ENCODE data around the gene GPR17. TPM values are rescaled to one million over a fixed set of nuclear protein-coding genes. Genes with fewer than 3 reads are reported as not detected.

Gene GPR17
- polyA plus RNA-seq, 2 donors, result 0.26 to 1.6 TPM

DNA sequence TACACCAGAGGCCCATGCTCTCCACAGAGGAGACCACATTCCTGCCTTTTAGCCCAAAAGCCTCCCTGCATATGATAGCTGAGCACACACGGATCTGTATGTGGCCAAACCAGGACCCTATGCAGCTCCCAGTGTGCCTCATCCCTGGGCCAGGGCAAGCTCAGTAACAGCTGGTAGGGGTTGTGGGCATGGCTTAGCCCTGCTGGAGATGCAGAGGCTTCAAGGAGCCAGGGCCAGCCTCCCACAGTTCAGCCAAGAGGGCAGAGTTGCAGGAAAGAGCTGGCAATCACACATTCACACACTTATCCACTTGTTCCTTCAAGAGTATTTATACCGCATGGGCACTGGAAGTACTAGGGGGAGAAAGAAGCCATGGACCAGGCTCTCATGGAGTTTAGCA is 31.0 kb downstream of the GPR17 start:
- WGBS, 2 donors, result 79 to 91% methylated on average over 2 of the region's 2 CpGs
- H3K36me3 ChIP-seq (ENCODE audit: control insufficient read depth in 2 of 2, insufficient read depth in 2 of 2, low read length in 1 of 2), result no peaks in the 10 kb centered on the region
- H3K27ac ChIP-seq (ENCODE audit: low read depth in 2 of 2, low read length in 1 of 2), result no peak overlapping the region
- H3K4me1 ChIP-seq (ENCODE audit: control insufficient read depth in 2 of 2, insufficient read depth in 2 of 2, low read length in 1 of 2), result peaks cover 0 to 5% of the 10 kb centered on the region in 2 donors
- H3K4me3 ChIP-seq (ENCODE audit: low read depth in 1 of 2, low read length in 2 of 2), result no peak overlapping the region
- no peaks in the 10 kb centered on the region for H3K9me3 ChIP-seq (ENCODE audit: control insufficient read depth in 2 of 2, insufficient read depth in 1 of 2, low read depth in 1 of 2, low read length in 1 of 2)
- no peaks in the 10 kb centered on the region for H3K27me3 ChIP-seq (ENCODE audit: control insufficient read depth in 1 of 2, insufficient read depth in 2 of 2, low read length in 2 of 2)

DNA sequence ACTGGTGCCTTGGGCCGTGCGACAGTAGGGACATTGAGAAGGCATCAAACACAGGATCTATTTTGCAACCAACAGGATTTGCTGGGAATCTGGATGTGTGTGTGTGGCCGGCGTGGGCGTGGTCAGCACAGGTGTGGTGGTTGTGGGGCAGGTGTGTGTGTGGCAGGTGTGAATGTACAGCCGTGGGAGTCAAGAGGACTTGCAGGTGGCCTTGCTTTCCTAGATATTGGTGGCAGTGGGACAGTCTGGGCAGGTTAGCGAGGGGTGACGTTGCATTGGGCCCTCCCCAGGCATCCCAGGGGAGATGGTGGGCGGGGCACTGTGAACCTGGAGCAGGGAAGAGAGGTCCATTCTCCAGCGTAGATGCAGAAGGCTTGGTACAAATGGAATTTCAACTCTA is 32.6 kb downstream of the GPR17 start:
- Histone ChIP-seq H3K9me3 (ENCODE audit: control insufficient read depth in 2 of 2, insufficient read depth in 1 of 2, low read depth in 1 of 2, low read length in 1 of 2) (no peaks in the 10 kb centered on the region), H3K36me3 (ENCODE audit: control insufficient read depth in 2 of 2, insufficient read depth in 2 of 2, low read length in 1 of 2) (no peaks in the 10 kb centered on the region), H3K4me3 (ENCODE audit: low read depth in 1 of 2, low read length in 2 of 2) (no peak overlapping the region), H3K4me1 (ENCODE audit: control insufficient read depth in 2 of 2, insufficient read depth in 2 of 2, low read length in 1 of 2) (no peaks in the 10 kb centered on the region), H3K27me3 (ENCODE audit: control insufficient read depth in 1 of 2, insufficient read depth in 2 of 2, low read length in 2 of 2) (no peaks in the 10 kb centered on the region), H3K27ac (ENCODE audit: low read depth in 2 of 2, low read length in 1 of 2) (no peak overlapping the region)
- WGBS, 2 donors, result 75 to 83% methylated on average over 10 of the region's 10 CpGs

DNA sequence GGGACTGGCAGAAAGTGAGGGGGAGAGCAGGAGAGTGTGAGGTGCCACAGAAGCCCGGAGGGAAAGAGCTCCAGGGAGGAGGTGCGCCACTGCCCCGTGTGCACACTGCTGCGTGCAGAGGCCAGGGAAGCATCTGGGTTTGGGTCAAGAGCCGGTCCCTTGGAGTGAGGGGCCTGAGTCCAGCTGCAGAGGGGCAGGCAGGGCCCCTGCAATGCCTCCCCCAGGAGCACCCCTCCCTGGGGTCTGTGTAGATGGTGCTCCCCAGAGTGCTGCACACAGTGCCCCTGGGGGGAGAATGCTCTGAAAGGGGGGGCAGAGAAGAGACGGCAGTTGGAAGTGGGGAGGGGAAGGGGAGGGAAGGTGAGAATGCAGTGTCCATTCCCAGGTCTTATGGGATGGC is 33.0 kb downstream of the GPR17 start:
- H3K9me3 ChIP-seq (ENCODE audit: control insufficient read depth in 2 of 2, insufficient read depth in 1 of 2, low read depth in 1 of 2, low read length in 1 of 2), result no peaks in the 10 kb centered on the region
- no peak overlapping the region for H3K4me3 ChIP-seq (ENCODE audit: low read depth in 1 of 2, low read length in 2 of 2)
- 89% methylated on average over 6 of the region's 6 CpGs for WGBS, 2 donors
- no peaks in the 10 kb centered on the region for H3K27me3 ChIP-seq (ENCODE audit: control insufficient read depth in 1 of 2, insufficient read depth in 2 of 2, low read length in 2 of 2)
- H3K36me3 ChIP-seq (ENCODE audit: control insufficient read depth in 2 of 2, insufficient read depth in 2 of 2, low read length in 1 of 2), result no peaks in the 10 kb centered on the region
- H3K27ac ChIP-seq (ENCODE audit: low read depth in 2 of 2, low read length in 1 of 2), result no peak overlapping the region
- no peaks in the 10 kb centered on the region for H3K4me1 ChIP-seq (ENCODE audit: control insufficient read depth in 2 of 2, insufficient read depth in 2 of 2, low read length in 1 of 2)

DNA sequence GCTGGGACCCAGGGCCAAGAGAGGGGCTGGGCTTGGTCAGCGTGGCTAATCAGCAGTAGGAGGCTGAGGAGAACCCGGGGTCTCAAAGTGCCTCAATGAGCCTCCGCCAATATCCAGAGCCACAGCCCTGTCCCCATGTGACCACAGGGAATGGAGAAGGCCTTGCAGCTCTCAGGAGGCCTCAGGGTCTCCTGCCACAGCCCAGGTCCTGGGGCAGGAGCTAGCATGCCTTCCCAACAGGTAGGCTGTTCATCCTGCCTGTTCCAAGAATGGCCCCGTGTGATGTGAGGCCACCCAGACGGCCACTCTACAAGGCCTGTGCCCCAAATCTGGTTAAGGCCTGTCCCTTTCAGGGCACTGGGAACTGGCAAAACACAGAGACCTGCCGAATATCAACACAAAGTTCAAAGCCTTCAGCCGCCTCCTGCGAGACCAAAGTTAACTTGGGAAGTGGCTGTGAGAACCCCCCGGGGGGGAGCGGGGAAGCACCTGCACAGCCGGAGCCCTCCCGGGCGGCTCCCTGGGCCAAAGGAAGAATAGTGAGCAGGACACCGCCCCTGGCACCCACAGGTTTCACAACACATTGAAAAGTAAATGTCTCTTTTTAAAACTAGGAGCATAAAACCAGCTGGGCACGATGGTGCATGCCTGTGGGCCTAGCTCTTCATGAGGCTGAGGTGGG is 33.9 kb downstream of the GPR17 start:
- no peaks in the 10 kb centered on the region for H3K9me3 ChIP-seq (ENCODE audit: control insufficient read depth in 2 of 2, insufficient read depth in 1 of 2, low read depth in 1 of 2, low read length in 1 of 2)
- no peaks in the 10 kb centered on the region for H3K36me3 ChIP-seq (ENCODE audit: control insufficient read depth in 2 of 2, insufficient read depth in 2 of 2, low read length in 1 of 2)
- H3K4me1 ChIP-seq (ENCODE audit: control insufficient read depth in 2 of 2, insufficient read depth in 2 of 2, low read length in 1 of 2), result no peaks in the 10 kb centered on the region
- H3K27ac ChIP-seq (ENCODE audit: low read depth in 2 of 2, low read length in 1 of 2), result no peak overlapping the region
- H3K27me3 ChIP-seq (ENCODE audit: control insufficient read depth in 1 of 2, insufficient read depth in 2 of 2, low read length in 2 of 2), result no peaks in the 10 kb centered on the region
- no peak overlapping the region for H3K4me3 ChIP-seq (ENCODE audit: low read depth in 1 of 2, low read length in 2 of 2)
- whole genome bisulfite sequencing, 2 donors, result 72% methylated on average over 15 of the region's 15 CpGs

DNA sequence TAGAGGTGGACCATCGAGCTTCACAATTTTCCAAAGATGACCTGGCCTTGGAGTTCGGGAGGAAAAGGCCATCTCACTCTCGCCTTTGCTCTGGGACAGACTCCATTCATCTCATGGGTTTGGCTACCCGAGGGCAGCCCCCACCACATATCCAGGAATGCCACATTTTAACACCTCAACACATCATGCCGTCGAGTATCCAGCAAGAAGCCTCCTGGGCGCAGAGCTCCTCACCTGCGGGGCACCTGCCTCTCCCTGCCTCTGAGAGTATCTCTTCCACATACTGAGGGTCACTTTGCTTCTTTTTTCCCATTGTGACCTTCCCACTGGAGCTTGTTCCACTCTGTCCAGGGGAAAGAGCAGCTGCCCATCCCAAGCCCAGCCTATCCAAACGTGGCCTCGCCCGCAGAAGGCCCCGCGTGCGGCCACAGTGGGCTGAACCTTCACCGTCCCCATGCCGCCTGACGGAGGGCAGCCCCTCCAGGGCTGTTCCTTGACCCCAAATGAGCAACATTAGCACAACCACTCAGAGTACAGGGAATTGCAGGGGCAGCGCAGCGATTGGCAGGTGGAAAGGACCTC is 34.8 kb downstream of the GPR17 start:
- 84% methylated on average over 19 of the region's 19 CpGs for WGBS, 2 donors
- Histone ChIP-seq H3K4me3 (ENCODE audit: low read depth in 1 of 2, low read length in 2 of 2) (no peak overlapping the region), H3K27ac (ENCODE audit: low read depth in 2 of 2, low read length in 1 of 2) (peak overlapping the region in 1 of 2 donors; percentile 27), H3K36me3 (ENCODE audit: control insufficient read depth in 2 of 2, insufficient read depth in 2 of 2, low read length in 1 of 2) (no peaks in the 10 kb centered on the region), H3K9me3 (ENCODE audit: control insufficient read depth in 2 of 2, insufficient read depth in 1 of 2, low read depth in 1 of 2, low read length in 1 of 2) (no peaks in the 10 kb centered on the region), H3K27me3 (ENCODE audit: control insufficient read depth in 1 of 2, insufficient read depth in 2 of 2, low read length in 2 of 2) (no peaks in the 10 kb centered on the region), H3K4me1 (ENCODE audit: control insufficient read depth in 2 of 2, insufficient read depth in 2 of 2, low read length in 1 of 2) (no peaks in the 10 kb centered on the region)

DNA sequence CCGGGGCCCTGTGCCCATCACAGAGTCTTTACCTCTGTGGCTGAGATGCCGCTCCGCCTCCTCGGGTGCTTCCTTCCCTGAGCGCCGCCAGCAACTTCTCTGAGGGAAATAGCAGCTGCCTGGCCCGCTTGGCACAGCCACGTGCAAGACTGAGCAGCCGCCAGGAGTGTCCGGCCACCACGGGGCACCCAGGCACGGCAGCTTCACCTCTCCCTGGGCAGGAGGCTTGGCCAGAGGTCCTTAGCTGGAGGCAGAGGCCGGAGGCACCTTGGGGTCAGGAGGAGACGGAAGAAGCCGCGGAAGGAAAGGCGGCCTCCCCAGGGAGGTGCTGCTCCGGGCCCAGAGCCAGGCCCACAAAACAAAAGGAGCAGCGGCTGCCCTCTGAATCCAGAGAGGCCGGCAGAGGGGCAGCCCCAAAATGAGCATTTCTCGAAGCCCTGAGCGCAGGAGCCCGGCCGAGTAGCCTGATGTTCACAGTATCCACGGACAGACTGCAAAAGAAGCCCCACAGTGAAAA is 35.4 kb downstream of the GPR17 start:
- H3K27ac ChIP-seq (ENCODE audit: low read depth in 2 of 2, low read length in 1 of 2), result peak overlapping the region in 1 of 2 donors; percentile 27
- no peaks in the 10 kb centered on the region for H3K9me3 ChIP-seq (ENCODE audit: control insufficient read depth in 2 of 2, insufficient read depth in 1 of 2, low read depth in 1 of 2, low read length in 1 of 2)
- 30 to 33% methylated on average over 25 of the region's 25 CpGs for WGBS, 2 donors
- no peaks in the 10 kb centered on the region for H3K4me1 ChIP-seq (ENCODE audit: control insufficient read depth in 2 of 2, insufficient read depth in 2 of 2, low read length in 1 of 2)
- H3K4me3 ChIP-seq (ENCODE audit: low read depth in 1 of 2, low read length in 2 of 2), result peak overlapping the region in 1 of 2 donors; percentile 18
- H3K36me3 ChIP-seq (ENCODE audit: control insufficient read depth in 2 of 2, insufficient read depth in 2 of 2, low read length in 1 of 2), result no peaks in the 10 kb centered on the region
- no peaks in the 10 kb centered on the region for H3K27me3 ChIP-seq (ENCODE audit: control insufficient read depth in 1 of 2, insufficient read depth in 2 of 2, low read length in 2 of 2)

DNA sequence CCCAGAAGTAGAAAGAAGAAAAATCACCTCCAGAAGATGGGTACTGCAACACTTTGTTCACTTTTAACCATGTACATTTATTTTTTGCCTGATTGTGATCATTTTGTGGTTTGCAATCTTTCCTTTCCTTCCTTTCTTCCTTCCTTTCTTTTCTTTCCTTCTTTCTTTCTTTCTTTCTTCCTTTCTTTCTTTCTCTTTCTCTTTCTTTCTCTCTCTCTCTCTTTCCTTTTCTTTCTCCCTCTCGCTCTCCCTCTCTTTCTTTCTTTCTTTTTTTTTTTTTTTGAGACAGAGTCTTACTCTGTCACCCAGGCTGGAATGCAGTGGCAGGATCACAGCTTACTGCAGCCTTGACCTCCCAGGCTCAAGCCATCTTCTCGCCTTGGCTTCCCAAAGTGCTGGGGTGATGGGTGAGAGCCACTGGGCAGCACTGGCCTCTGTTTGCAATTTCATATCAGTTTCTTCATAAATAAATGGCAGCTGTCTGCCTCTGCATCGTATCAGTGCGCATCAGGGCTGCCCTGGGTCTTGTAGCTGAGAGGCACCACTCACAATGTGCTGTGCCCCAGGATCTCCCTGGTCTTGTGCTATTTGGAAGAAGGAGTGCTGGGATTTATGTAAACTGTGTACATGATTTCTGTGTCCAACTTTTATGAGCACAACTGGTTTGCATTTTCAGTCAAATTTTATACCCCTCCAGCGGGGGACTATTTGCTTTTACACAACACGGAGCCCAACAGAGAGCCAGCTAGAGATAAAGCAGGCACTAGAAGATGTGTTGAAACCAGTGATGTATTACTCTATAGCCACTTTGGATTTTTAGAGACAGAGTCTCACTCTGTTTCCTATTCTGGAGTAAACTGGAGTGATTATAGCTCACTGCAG is 36.3 kb downstream of the GPR17 start:
- Histone ChIP-seq H3K4me3 (ENCODE audit: low read depth in 1 of 2, low read length in 2 of 2) (no peak overlapping the region), H3K36me3 (ENCODE audit: control insufficient read depth in 2 of 2, insufficient read depth in 2 of 2, low read length in 1 of 2) (no peaks in the 10 kb centered on the region), H3K4me1 (ENCODE audit: control insufficient read depth in 2 of 2, insufficient read depth in 2 of 2, low read length in 1 of 2) (no peaks in the 10 kb centered on the region), H3K9me3 (ENCODE audit: control insufficient read depth in 2 of 2, insufficient read depth in 1 of 2, low read depth in 1 of 2, low read length in 1 of 2) (no peaks in the 10 kb centered on the region), H3K27me3 (ENCODE audit: control insufficient read depth in 1 of 2, insufficient read depth in 2 of 2, low read length in 2 of 2) (no peaks in the 10 kb centered on the region), H3K27ac (ENCODE audit: low read depth in 2 of 2, low read length in 1 of 2) (no peak overlapping the region)
- WGBS, 2 donors, result 91 to 93% methylated on average over 6 of the region's 6 CpGs

DNA sequence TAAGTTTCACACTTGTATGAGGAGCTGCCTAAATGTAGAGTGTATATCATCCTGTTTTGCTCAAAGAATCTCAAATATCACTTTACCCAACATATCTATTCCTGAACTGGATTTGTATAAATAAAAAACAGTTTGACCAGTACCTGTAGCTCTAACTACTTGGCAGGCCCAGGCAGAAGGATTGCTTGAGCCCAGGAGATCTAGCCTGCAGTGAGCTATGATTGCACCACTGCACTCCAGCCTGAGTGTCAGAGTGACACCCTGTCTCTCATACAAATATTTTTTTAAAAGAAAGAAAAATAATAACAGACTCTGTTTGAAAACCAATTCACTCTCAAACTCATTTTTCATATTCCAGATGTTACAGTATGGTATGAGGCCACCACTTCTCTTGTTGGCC is 37.1 kb downstream of the GPR17 start:
- Histone ChIP-seq H3K27ac (ENCODE audit: low read depth in 2 of 2, low read length in 1 of 2) (no peak overlapping the region), H3K4me1 (ENCODE audit: control insufficient read depth in 2 of 2, insufficient read depth in 2 of 2, low read length in 1 of 2) (no peaks in the 10 kb centered on the region), H3K36me3 (ENCODE audit: control insufficient read depth in 2 of 2, insufficient read depth in 2 of 2, low read length in 1 of 2) (no peaks in the 10 kb centered on the region), H3K27me3 (ENCODE audit: control insufficient read depth in 1 of 2, insufficient read depth in 2 of 2, low read length in 2 of 2) (no peaks in the 10 kb centered on the region), H3K9me3 (ENCODE audit: control insufficient read depth in 2 of 2, insufficient read depth in 1 of 2, low read depth in 1 of 2, low read length in 1 of 2) (no peaks in the 10 kb centered on the region), H3K4me3 (ENCODE audit: low read depth in 1 of 2, low read length in 2 of 2) (no peak overlapping the region)

DNA sequence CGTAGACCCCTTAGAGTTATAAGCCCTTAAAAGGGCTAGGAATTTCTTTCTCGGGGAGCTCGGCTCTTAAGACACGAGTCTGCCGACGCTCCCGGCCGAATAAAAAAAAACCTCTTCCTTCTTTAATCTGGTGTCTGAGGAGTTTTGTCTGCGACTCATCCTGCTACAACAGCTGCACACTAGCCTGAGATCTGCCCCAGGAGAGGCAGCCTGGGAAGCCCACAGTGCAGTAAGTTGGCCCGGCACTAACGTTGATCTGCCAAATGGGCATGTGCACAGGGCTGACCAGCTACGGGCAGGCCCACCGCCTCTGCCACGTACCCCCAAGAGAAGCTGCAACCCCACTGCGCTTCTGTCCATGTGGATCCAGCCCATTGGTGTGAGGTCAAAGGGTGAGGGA is 37.8 kb downstream of the GPR17 start:
- Histone ChIP-seq H3K36me3 (ENCODE audit: control insufficient read depth in 2 of 2, insufficient read depth in 2 of 2, low read length in 1 of 2) (no peaks in the 10 kb centered on the region), H3K9me3 (ENCODE audit: control insufficient read depth in 2 of 2, insufficient read depth in 1 of 2, low read depth in 1 of 2, low read length in 1 of 2) (no peaks in the 10 kb centered on the region), H3K4me1 (ENCODE audit: control insufficient read depth in 2 of 2, insufficient read depth in 2 of 2, low read length in 1 of 2) (no peaks in the 10 kb centered on the region), H3K27me3 (ENCODE audit: control insufficient read depth in 1 of 2, insufficient read depth in 2 of 2, low read length in 2 of 2) (no peaks in the 10 kb centered on the region), H3K27ac (ENCODE audit: low read depth in 2 of 2, low read length in 1 of 2) (peak overlapping the region in 1 of 2 donors; percentile 14), H3K4me3 (ENCODE audit: low read depth in 1 of 2, low read length in 2 of 2) (no peak overlapping the region)
- WGBS, 2 donors, result 69% methylated on average over 15 of the region's 15 CpGs

All from esophagus (tissue), 2 donors.